DMS153 treated with DMSO at 0.1 percent for 48 hours (cell line): ENCODE results near the gene STK17A.
"Not testable (repeated sequence)": the region's sequence is repeated elsewhere in the genome, so short reads cannot be mapped to it uniquely, and the experiment has no call there.

Experiments used
- DNase-seq: peaks from one replicate; lab custom pipeline; 2025; ENCODE audit not compliant: unreplicated experiment; lab: John Stamatoyannopoulos, UW

Gene STK17A

DNA sequence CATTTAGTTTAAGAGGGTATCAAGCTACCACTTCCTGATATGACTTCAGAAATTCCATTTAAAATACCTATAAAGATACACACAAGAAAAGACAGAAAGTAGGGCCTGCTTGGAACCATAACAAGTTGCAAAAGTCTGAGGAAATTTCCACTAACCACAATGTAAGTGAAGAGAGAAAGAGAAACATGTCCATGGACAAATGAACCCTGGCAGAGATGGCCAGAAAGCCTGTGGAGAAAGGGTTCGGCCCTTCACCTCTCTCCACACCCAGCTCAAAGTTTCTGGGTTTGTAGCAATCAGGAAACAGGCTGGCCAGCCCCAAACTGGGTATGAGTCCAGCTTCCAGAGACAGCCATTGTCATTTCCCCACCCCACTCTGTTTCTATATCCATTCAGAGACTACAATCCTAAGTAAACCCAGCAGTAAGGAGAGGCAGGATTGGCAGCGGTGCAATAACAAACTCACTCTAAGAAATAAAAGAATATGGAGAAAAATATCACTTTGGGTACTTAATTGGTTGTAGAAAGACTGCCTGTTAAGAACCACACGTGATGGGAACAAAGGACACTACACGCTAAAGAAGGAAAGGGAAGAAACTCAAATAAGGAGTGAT is 71.1 kb downstream of the STK17A start:
- no peak for DNase-seq

DNA sequence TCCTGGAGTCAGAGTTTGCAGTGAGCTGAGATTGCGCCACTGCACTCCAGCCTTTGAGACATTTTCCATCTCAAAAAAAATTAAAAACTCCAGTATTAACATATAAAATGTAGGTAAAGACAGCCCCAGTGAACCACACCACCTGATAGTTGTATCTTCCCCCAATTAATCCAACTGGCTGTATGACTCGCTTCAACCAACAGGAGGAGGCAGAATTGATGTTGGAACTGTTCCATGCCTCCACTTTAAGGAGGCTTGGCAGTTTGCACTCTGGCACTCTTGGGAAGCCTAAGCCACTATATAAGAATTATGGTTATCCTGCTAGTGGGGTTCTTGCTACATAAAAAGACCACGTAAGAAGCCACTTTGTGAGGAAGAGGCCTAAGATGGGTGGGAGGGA is 72.7 kb downstream of the STK17A start:
- DNase-seq = no peak

DNA sequence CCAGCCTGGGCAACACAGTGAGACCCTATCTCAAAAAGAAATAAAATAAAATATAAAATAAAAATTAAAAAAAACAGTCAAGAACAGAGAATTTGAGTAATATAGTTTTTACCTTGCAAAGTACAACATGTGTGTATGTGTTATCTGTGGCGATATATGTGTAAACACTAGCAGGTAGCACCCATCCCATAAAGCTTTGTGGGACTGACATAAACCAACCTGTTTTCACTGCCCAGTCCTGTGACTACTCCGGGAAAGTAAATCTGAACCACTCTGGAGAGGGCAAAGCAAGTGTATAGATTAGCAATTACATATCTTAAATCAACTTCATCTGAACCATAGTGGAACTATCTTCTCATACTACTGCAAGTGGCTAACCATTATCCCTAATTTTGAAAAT is 74.1 kb downstream of the STK17A start:
- no peak for DNase-seq

DNA sequence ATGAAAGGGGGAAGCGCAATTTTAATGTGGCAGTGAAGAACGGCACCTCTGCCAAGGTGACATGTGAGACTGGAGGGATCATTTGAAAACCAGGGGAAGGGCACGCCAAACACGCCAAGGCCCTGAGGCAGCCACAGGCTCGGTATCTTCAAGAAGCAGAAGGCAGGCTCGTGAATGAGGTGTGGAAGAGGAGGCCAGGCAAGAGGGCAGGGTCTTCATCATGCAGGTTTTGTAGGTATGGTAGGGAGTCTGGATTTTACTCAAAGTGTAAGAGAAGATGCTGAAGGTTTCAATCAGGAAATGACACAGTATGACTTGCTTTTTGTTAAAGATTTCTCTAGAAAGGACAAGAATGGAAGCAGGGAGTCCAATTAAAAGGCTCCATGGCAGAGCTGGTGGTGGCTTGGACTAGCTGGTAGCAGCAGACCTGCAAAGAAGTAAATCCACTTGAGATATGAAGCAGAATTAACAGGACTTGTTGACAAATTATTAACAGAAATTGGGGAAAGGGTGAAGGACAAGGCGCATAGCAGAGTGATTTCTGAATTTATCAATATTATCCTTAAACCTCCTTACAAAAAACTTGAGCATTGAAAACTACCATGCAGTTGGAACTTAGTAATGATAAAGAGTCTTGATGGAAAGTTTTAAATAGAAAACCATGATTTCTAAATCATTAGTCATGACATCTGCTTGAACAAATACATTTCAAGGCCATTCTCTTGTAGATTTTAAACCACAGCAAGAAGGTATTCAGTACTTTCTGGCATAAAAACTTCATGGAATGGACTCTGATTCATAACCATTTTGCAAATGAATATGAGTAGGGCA is 76.0 kb downstream of the STK17A start:
- DNase-seq = no peak

DNA sequence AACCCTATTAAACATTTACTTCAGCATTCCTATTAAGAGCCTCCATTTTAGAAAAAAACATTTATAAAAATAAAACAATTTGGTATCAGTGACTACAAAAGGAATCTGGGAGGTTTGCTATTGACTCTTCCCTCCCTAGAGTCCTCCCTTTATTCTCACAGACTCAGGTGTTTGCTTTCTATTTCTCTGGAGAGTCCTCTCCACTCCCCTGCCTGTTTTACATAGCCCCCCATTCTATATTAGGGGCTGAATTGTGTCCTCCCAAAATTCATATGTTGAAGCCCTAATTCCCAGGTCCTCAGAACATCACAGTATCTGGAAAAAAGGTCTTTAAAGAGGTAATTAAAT is 76.6 kb downstream of the STK17A start:
- no peak for DNase-seq

DNA sequence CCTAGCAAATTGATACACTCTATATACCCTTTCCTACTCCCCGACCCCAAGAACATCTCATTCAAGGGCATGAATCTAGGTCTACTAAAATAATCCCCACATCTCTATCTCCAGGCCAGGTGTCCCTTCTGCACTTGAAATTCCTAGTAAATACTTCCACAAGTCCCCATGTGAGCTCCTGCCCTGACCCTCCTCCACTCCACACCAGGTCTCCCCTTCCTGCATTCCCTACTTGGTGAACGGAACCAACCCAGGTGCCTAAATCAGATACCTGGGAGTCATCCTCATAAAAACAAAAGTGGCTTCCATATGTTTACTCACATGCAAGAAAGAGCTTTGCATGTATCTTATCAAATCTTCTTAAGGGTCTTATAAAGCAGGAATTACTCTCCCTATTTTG is 77.2 kb downstream of the STK17A start:
- no peak for DNase-seq

DNA sequence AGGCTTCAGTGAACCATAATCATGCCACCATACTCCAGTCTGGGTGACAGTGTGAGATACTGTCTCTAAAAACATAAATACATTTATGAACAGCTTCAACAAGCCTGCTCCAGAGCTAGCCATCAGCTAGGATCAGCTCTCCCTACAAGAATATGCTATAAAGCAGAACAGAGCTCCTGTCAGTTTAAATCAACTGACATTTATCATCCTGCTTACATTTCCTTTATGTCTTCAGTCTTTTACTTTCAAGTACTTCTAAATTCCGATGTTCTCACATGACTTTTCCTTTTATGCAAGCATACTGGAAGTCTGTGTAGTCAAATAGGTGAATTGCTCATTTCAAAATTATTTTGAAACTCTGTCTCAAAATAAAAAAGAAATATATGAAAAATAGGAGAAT is 81.8 kb downstream of the STK17A start:
- DNase-seq = no peak

DNA sequence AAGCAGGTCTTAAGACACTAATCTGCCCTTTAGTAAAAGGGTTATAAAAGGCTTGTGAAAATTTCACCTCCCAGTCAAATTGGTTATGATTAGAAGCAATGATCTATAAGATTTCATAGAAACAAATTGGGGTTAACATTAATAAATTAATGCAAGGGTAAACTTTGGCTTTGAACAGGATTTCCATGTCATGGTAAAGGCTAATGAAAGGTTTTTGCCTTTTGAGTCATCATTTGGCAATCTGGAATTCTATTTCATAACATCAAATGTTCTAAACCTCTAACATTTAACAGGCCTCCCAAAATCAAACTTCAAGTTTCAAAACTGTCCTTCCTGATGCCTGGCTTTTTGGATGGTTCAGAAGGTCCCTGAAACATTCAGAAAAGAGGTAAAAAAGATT is 84.0 kb downstream of the STK17A start:
- DNase-seq = no peak

DNA sequence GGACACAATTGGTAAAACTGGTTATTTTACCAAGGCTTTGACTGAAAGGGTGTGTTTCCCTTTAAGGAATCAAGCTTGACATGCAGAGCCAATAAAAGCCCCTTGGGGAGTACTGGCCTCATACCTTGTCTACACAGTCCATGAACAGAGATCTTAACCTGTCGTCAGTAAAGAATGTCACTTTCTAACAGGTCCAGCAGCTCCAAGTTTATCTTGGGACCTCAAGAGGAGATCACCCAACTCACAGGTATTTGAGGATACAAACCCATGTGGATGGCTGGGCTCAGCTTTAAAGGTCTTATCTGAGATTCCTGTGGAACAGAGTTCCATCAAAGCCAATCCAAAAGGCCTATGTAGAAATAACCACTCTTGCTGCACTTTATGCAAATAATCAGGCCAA is 85.1 kb downstream of the STK17A start:
- DNase-seq = no peak

DNA sequence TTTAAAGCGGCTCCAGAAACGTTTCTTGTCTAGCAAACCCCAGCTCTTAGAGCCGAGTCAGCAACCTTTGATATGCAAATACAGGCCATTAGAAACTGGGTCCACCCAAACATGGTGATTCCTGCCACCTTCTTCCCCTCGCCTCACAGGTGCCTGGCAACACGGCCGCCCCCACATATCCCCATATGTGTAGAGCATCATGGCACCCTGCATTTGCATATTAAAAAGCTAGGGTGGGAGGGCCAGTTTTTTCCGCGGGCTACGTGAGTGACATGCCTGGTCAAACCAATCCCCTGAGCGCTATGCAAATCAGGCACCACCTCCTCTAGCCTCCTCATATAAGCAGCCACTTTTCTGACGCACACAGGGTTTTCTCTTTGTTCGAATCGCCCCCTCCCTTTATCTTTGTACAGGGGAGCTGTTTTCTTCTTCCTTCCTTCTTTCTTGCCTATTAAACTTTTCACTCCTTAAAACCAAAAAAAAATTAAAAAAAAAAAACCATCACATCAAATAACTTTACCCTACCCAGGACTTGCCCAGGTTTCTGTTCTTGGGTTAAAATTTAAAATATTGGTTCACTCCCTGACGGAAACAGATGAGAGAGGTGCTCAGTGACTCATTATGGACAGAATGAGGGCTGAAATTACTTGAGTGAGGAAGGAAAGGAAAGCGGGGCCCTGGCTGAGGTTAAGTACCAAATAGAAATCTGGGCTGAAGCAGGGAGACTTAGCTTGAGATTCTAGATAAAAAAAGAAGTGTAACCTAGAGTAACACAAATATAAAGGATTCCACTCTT is 86.6 kb downstream of the STK17A start:
- DNase-seq = no peak

DNA sequence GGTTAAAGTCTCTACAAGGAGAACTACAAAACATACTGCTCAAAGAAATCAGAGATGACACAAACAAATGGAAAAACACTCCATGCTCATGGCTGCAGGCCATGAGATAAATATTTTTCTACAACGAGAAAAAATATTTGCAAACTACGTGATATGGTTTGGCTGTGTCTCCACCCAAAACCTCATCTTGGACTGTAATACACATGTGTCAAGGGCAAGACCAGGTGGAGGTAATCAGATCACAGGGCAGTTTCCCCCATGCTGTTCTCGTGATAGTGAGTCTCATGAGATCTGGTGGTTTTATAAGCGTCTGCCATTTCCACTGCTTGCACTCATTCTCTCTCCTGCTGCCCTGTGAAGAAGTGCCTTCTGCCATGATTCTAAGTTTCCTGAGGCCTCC is 88.6 kb downstream of the STK17A start:
- no peak for DNase-seq

DNA sequence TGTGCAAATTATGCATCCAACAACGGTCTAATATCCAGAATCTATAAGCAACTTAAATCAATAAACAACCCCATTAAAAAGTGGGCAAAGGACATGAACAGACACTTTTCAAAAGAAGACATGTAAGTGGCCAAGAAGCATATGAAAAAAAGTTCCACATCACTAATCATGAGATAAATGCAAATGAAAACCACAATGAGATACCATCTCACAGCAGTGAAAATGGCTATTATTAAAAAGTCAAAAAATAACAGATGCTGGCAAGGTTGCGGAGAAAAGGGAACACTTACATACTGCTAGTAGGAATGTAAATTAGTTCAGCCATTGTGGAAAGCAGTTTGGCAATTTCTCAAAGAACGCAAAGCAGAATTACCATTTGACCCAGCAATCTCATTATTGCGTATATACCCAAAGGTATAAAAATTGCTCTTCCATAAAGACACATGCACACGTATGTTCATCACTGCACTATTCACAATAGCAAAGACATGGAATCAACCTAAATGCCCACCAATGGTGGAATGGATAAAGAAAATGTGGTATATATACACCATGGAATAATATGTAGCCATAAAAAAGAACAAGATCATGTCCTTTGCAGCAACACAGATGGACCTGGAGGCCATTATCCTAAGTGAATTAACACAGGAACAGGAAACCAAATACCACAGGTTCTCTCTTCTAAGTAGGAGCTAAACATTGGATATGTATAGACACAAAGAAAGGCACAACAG is 90.5 kb downstream of the STK17A start:
- not testable (repeated sequence) for DNase-seq

DNA sequence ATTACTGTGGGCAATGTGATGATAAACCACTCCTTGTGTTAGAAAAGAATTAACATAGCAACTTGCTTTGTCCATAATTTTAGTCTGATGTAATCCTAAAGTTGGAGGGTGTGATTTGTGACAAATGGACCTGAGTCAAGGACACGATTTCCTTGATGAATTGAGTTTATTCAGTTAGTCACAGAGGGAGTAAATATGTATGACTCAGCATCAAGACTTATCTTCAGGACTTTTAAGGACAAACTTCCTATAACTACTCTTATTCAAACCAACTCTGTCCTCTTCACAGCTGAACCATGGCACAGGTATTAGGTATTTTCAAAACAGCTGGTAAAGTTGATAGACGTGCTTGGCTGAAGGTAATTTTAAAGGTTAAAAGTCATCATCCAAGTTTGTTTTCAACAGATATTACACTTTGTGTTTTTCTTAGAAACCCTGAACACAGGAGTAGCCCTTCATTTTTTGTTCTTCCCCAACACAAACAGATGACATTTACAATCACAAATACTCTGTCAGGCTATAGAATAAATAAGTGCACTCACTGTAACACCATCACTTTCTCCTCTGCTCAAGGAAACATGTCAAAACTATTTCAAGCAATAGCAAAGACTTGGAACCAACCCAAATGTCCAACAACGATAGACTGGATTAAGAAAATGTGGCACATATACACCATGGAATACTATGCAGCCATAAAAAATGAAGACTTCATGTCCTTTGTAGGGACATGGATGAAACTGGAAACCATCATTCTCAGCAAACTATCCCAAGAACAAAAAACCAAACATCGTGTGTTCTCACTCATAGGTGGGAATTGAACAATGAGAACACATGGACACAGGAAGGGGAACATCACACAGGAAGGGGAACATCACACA is 91.9 kb downstream of the STK17A start:
- no peak for DNase-seq
